Measurements from ENCODE around the gene COL8A1. TPM values are rescaled to one million over a fixed set of nuclear protein-coding genes. Genes with fewer than 3 reads are reported as not detected.
"Not testable (repeated sequence)": the region's sequence is repeated elsewhere in the genome, so short reads cannot be mapped to it uniquely, and the experiment has no call there.

Gene COL8A1
- total RNA-seq, 1 donor from 2014 or later: 3.7 TPM

GRCh38 chr3:99708207-99708745 lies 69.9 kb downstream of the COL8A1 start:
- no peak for DNase-seq (ENCODE audit: low spot score)

GRCh38 chr3:99709686-99710085 lies 71.3 kb downstream of the COL8A1 start:
- no peak for DNase-seq (ENCODE audit: low spot score)

GRCh38 chr3:99710094-99710493 lies 71.7 kb downstream of the COL8A1 start:
- DNase-seq (ENCODE audit: low spot score): no peak

- DNase-seq (ENCODE audit: low spot score): no peak
Observed at GRCh38 chr3:99711351-99711750, 73.0 kb downstream of the COL8A1 start.

- no peak for DNase-seq (ENCODE audit: low spot score)
Observed at GRCh38 chr3:99712291-99712954, 74.0 kb downstream of the COL8A1 start.

GRCh38 chr3:99713440-99713839 lies 75.0 kb downstream of the COL8A1 start:
- DNase-seq (ENCODE audit: low spot score): no peak

- no peak for DNase-seq (ENCODE audit: low spot score)
Observed at GRCh38 chr3:99714146-99714545, 75.8 kb downstream of the COL8A1 start.

GRCh38 chr3:99714575-99714974 lies 76.2 kb downstream of the COL8A1 start:
- no peak for DNase-seq (ENCODE audit: low spot score)

- DNase-seq (ENCODE audit: low spot score): no peak
Observed at GRCh38 chr3:99716463-99716995, 78.1 kb downstream of the COL8A1 start.

- no peak for DNase-seq (ENCODE audit: low spot score)
Observed at GRCh38 chr3:99720985-99721632, 82.7 kb downstream of the COL8A1 start.

GRCh38 chr3:99721633-99722007 lies 83.2 kb downstream of the COL8A1 start:
- no peak for DNase-seq (ENCODE audit: low spot score)

- DNase-seq (ENCODE audit: low spot score): no peak
Observed at GRCh38 chr3:99724276-99724675, 85.9 kb downstream of the COL8A1 start.

GRCh38 chr3:99730870-99731269 lies 92.5 kb downstream of the COL8A1 start:
- DNase-seq (ENCODE audit: low spot score): no peak

GRCh38 chr3:99731499-99731898 lies 93.1 kb downstream of the COL8A1 start:
- DNase-seq (ENCODE audit: low spot score): no peak

GRCh38 chr3:99740371-99740770 lies 102.0 kb downstream of the COL8A1 start:
- not testable (repeated sequence) for DNase-seq (ENCODE audit: low spot score)

GRCh38 chr3:99741588-99741987 lies 103.2 kb downstream of the COL8A1 start:
- DNase-seq (ENCODE audit: low spot score): no peak

- no peak for DNase-seq (ENCODE audit: low spot score)
Observed at GRCh38 chr3:99747915-99748314, 109.5 kb downstream of the COL8A1 start.

GRCh38 chr3:99751649-99752048 lies 113.3 kb downstream of the COL8A1 start:
- DNase-seq (ENCODE audit: low spot score): no peak

GRCh38 chr3:99753268-99753975 lies 115.0 kb downstream of the COL8A1 start:
- DNase-seq (ENCODE audit: low spot score): no peak

- no peak for DNase-seq (ENCODE audit: low spot score)
Observed at GRCh38 chr3:99755831-99756230, 117.4 kb downstream of the COL8A1 start.

- DNase-seq (ENCODE audit: low spot score): no peak
Observed at GRCh38 chr3:99757966-99758365, 119.6 kb downstream of the COL8A1 start.

- DNase-seq (ENCODE audit: low spot score): no peak
Observed at GRCh38 chr3:99758502-99759177, 120.2 kb downstream of the COL8A1 start.
